Neural progenitor cell (in vitro differentiated cells): ENCODE results near the gene UBE4A. TPM values are rescaled to one million over a fixed set of nuclear protein-coding genes. Genes with fewer than 3 reads are reported as not detected.

ENCODE experiments used
- DNase-seq: peaks from one replicate; pipeline ENCODE4 v3.0.0-alpha.2; 2016; ENCODE audit warnings: low spot score
- H2AFZ ChIP-seq: fragments of 200-600 bp; sonication (generic); replicated peaks from 2 replicates; pipeline ENCODE4 v1.6.1; 2016; ENCODE audit warnings: antibody characterized with exemption
- H3F3A ChIP-seq: fragments of 200-600 bp; sonication (generic); 2 replicates; pipeline ENCODE4 v1.6.1; 2016; ENCODE audit warnings: antibody characterized with exemption, low read depth
- H3K27ac ChIP-seq: fragments of 200-600 bp; sonication (generic); 2 replicates; pipeline ENCODE4 v1.5.1; 2016; ENCODE audit warnings: mild to moderate bottlenecking
- H3K27me3 ChIP-seq: fragments of 200-600 bp; sonication (generic); 2 replicates; pipeline ENCODE4 v1.6.1; 2016; ENCODE audit warnings: mild to moderate bottlenecking, moderate library complexity
- H3K36me3 ChIP-seq: fragments of 200-600 bp; sonication (generic); 2 replicates; pipeline ENCODE4 v1.5.1; 2016
- H3K4me1 ChIP-seq: fragments of 200-600 bp; sonication (generic); 2 replicates; pipeline ENCODE4 v1.6.1; 2016; ENCODE audit warnings: mixed run types
- H3K4me2 ChIP-seq: fragments of 200-600 bp; sonication (generic); 2 replicates; pipeline ENCODE4 v1.6.1; 2016
- H3K4me3 ChIP-seq: fragments of 200-600 bp; sonication (generic); 2 replicates; pipeline ENCODE4 v1.5.1; 2016
- H3K79me2 ChIP-seq: fragments of 200-600 bp; sonication (generic); 2 replicates; pipeline ENCODE4 v1.6.1; 2016; ENCODE audit warnings: low read depth
- H3K9ac ChIP-seq: fragments of 200-600 bp; sonication (generic); 2 replicates; pipeline ENCODE4 v1.6.1; 2016
- H3K9me3 ChIP-seq: fragments of 200-600 bp; sonication (generic); 2 replicates; pipeline ENCODE4 v1.5.1; 2016; ENCODE audit warnings: low read depth
- H4K20me1 ChIP-seq: fragments of 200-600 bp; sonication (generic); 2 replicates; pipeline ENCODE4 v1.6.1; 2016; ENCODE audit warnings: low read depth
- H3K27ac Mint-ChIP-seq: 3 replicates; pipeline ENCODE4 v1.8.0; 2021; ENCODE audit warnings: mixed read lengths
- H3K27me3 Mint-ChIP-seq: 2 replicates; pipeline ENCODE4 v1.8.0; 2022; ENCODE audit warnings: low read depth, mild to moderate bottlenecking, inconsistent platforms, moderate library complexity, mixed read lengths; ENCODE audit not compliant: insufficient read depth
- H3K36me3 Mint-ChIP-seq: 3 replicates; pipeline ENCODE4 v1.8.0; 2021; ENCODE audit warnings: mixed read lengths
- H3K4me1 Mint-ChIP-seq: 3 replicates; pipeline ENCODE4 v1.8.0; 2021; ENCODE audit warnings: mixed read lengths
- H3K4me3 Mint-ChIP-seq: 3 replicates; pipeline ENCODE4 v1.8.0; 2021; ENCODE audit warnings: mild to moderate bottlenecking, moderate library complexity, mixed read lengths
- H3K9me3 Mint-ChIP-seq: 3 replicates; pipeline ENCODE4 v1.8.0; 2020; ENCODE audit warnings: mixed read lengths
- CTCF ChIP-seq: fragments of 200-600 bp; sonication (generic); IDR thresholded peaks from 2 replicates; pipeline ENCODE4 v1.5.1; 2017; ENCODE audit warnings: antibody characterized with exemption, mild to moderate bottlenecking
- EZH2 ChIP-seq: fragments of 200-600 bp; sonication (generic); IDR thresholded peaks from 2 replicates; pipeline ENCODE4 v1.6.1; 2017; ENCODE audit warnings: antibody characterized with exemption, mild to moderate bottlenecking, moderate library complexity
- EZH2phosphoT487 ChIP-seq: fragments of 200-600 bp; sonication (generic); IDR thresholded peaks from 2 replicates; pipeline ENCODE4 v1.6.1; 2017; ENCODE audit warnings: antibody characterized with exemption
- total RNA-seq: library from RNA; depleted of rRNA; stranded (reverse); fragments of >200 nt; gene quantifications from 2 replicates; pipeline ENCODE4 v1.2.3, GENCODE V29; 2015; ENCODE audit warnings: low replicate concordance

The UBE4A gene
- total RNA-seq, 1 donor from 2014 or later: 45.0 TPM

GRCh38 chr11:118338637-118339061 is 20.8 kb upstream of the UBE4A start:
- no peak overlapping the region for H2AFZ ChIP-seq
- H3K27ac Mint-ChIP-seq: no peak overlapping the region
- TF ChIP-seq EZH2phosphoT487 (no peak), CTCF (no peak), EZH2 (no peak)
- H3K36me3 ChIP-seq: no peaks in the 10 kb centered on the region
- no peak for DNase-seq
- H3K4me1 Mint-ChIP-seq: peaks cover 5% of the 10 kb centered on the region
- H3K79me2 ChIP-seq: no peaks in the 10 kb centered on the region
- H4K20me1 ChIP-seq: no peaks in the 10 kb centered on the region
- H3K4me3 Mint-ChIP-seq: no peak overlapping the region
- H3K9me3 ChIP-seq: no peaks in the 10 kb centered on the region
- no peaks in the 10 kb centered on the region for H3K4me1 ChIP-seq
- H3F3A ChIP-seq: no peaks in the 10 kb centered on the region
- H3K9ac ChIP-seq: no peak overlapping the region
- no peak overlapping the region for H3K27ac ChIP-seq
- H3K27me3 ChIP-seq: no peaks in the 10 kb centered on the region
- no peak overlapping the region for H3K4me3 ChIP-seq
- H3K9me3 Mint-ChIP-seq: no peaks in the 10 kb centered on the region
- H3K27me3 Mint-ChIP-seq: peaks cover 11% of the 10 kb centered on the region
- no peak overlapping the region for H3K4me2 ChIP-seq
- no peaks in the 10 kb centered on the region for H3K36me3 Mint-ChIP-seq

- no peaks in the 10 kb centered on the region for H3K4me1 ChIP-seq
- no peaks in the 10 kb centered on the region for H3K9me3 ChIP-seq
- no peak for TF ChIP-seq EZH2phosphoT487
- TF ChIP-seq CTCF: no peak
- TF ChIP-seq EZH2: no peak
- no peaks in the 10 kb centered on the region for H3K9me3 Mint-ChIP-seq
- no peak overlapping the region for H3K27ac Mint-ChIP-seq
- no peak overlapping the region for H3K4me3 ChIP-seq
- no peaks in the 10 kb centered on the region for H3K36me3 Mint-ChIP-seq
- no peak overlapping the region for H3K4me2 ChIP-seq
- no peak overlapping the region for H2AFZ ChIP-seq
- peaks cover 5% of the 10 kb centered on the region for H3K4me1 Mint-ChIP-seq
- H3K9ac ChIP-seq: no peak overlapping the region
- H3K27ac ChIP-seq: no peak overlapping the region
- no peak overlapping the region for H3K4me3 Mint-ChIP-seq
- H3F3A ChIP-seq: no peaks in the 10 kb centered on the region
- no peaks in the 10 kb centered on the region for H3K36me3 ChIP-seq
- H3K27me3 Mint-ChIP-seq: peaks cover 11% of the 10 kb centered on the region
- DNase-seq: no peak
- H3K27me3 ChIP-seq: no peaks in the 10 kb centered on the region
- no peaks in the 10 kb centered on the region for H3K79me2 ChIP-seq
- H4K20me1 ChIP-seq: no peaks in the 10 kb centered on the region
These were observed 20.0 kb upstream of the UBE4A start for GRCh38 chr11:118339281-118339961.

GRCh38 chr11:118340449-118340848 is 19.0 kb upstream of the UBE4A start:
- Histone ChIP-seq H3K36me3 (no peaks in the 10 kb centered on the region), H3K4me2 (no peak overlapping the region), H2AFZ (no peak overlapping the region), H3F3A (no peaks in the 10 kb centered on the region), H3K9ac (no peak overlapping the region), H3K27ac (no peak overlapping the region), H3K79me2 (no peaks in the 10 kb centered on the region), H3K4me3 (no peak overlapping the region), H4K20me1 (no peaks in the 10 kb centered on the region), H3K9me3 (no peaks in the 10 kb centered on the region), H3K27me3 (peaks cover 3% of the 10 kb centered on the region), H3K4me1 (no peaks in the 10 kb centered on the region)
- TF ChIP-seq EZH2phosphoT487 (no peak), EZH2 (no peak), CTCF (no peak)
- Mint-ChIP-seq H3K9me3 (no peaks in the 10 kb centered on the region), H3K27ac (no peak overlapping the region), H3K27me3 (peaks cover 6% of the 10 kb centered on the region), H3K4me3 (no peak overlapping the region), H3K36me3 (no peaks in the 10 kb centered on the region), H3K4me1 (peaks cover 5% of the 10 kb centered on the region)
- DNase-seq: no peak
